ENCODE data around the gene TH. TPM values are rescaled to one million over a fixed set of nuclear protein-coding genes. Genes with fewer than 3 reads are reported as not detected.

TH gene
- total RNA-seq, 1 donor = not detected

DNA sequence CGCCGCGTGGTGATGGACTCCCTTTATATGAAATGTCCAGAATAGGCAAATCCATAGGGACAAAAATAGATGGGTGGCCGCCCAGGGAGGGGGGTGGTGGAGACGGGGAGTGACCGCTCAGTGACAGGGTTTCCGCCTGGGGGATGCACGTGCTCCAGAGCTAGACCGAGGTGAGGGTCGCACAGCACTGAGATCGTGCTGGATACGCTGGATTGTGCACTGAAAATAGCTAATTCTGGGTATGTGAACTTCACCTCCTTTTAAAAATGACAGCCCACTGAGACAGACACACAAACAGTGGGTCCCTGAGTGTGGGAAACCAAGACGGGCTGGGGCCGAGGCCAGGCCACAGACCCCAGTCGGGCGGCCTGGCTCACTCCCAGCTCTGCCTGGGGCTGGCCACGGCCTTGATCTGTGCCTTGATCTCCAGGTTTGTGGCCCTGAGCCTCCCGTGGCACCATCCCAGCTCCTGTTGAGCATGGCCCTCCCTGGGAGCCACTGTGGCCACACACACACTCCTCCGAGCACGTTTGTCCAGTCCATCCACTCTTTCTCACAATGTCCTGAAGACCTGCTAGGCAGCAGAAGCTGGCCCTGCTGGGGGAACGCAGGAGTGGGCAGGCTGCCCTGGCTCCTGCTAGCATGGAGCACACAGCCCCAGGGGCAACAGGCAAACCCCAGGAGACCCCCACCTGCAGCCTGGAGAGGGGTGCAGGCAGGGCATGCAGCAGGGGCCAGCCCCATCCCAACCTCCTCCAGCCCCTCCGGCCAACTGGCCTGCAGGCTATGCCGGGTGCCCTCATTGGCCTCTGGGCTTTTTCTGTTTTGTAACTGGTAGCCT, 41.0 kb upstream of the TH start:
- H3K4me3 ChIP-seq (ENCODE audit: low read depth, low read length) = no peak overlapping the region
- DNase-seq (ENCODE audit: low read depth) = no peak
- TF ChIP-seq, protein P1, sequence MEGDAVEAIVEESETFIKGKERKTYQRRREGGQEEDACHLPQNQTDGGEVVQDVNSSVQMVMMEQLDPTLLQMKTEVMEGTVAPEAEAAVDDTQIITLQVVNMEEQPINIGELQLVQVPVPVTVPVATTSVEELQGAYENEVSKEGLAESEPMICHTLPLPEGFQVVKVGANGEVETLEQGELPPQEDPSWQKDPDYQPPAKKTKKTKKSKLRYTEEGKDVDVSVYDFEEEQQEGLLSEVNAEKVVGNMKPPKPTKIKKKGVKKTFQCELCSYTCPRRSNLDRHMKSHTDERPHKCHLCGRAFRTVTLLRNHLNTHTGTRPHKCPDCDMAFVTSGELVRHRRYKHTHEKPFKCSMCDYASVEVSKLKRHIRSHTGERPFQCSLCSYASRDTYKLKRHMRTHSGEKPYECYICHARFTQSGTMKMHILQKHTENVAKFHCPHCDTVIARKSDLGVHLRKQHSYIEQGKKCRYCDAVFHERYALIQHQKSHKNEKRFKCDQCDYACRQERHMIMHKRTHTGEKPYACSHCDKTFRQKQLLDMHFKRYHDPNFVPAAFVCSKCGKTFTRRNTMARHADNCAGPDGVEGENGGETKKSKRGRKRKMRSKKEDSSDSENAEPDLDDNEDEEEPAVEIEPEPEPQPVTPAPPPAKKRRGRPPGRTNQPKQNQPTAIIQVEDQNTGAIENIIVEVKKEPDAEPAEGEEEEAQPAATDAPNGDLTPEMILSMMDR (IDR thresholded peaks at IDR 0.05; ENCODE audit: insufficient read depth, low read depth, low read length) = no peak

DNA sequence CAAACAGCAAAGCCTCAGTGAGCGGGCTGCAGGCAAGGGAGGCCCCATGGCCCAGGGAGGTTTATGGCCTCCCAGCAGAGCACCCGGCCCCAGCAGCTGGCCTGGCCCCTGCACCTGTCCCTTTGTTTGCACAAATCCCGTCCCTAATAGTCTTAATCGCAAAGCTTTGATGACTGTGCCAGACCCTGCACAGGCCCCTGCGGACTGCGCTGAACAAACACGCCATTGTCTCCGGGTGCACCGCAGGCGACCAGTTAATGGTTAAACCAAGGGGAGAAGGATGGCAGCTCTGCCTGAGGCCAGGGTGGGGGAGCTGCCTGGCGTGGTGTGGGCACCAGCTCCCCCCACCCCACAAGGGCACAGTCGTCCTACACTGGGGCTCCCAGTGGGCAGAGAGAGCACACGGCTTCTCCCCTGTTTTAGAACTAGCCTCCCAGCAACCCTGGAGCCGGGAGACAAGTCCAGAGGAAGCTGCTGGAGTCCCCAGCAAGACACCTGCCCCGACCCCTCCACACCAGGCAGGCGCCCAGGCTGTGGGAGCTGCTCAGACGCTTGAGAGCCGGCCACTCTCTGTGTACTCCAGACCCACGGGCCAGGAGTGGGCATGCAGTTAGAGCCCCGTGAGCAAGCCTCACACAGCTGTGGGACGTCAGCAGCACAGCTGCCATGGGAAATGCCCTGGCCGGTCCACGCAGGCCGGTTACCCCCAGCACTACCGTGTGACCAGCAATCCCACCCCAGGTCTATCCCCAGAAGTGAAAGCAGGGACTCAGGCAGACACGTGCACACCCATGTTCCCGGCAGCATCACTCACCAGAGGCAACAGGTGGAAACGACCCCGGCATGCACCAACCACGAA, 39.7 kb upstream of the TH start:
- TF ChIP-seq, protein P1 (IDR thresholded peaks at IDR 0.05; ENCODE audit: insufficient read depth, low read depth, low read length) = no peak
- no peak for DNase-seq (ENCODE audit: low read depth)
- H3K4me3 ChIP-seq (ENCODE audit: low read depth, low read length) = no peak overlapping the region

DNA sequence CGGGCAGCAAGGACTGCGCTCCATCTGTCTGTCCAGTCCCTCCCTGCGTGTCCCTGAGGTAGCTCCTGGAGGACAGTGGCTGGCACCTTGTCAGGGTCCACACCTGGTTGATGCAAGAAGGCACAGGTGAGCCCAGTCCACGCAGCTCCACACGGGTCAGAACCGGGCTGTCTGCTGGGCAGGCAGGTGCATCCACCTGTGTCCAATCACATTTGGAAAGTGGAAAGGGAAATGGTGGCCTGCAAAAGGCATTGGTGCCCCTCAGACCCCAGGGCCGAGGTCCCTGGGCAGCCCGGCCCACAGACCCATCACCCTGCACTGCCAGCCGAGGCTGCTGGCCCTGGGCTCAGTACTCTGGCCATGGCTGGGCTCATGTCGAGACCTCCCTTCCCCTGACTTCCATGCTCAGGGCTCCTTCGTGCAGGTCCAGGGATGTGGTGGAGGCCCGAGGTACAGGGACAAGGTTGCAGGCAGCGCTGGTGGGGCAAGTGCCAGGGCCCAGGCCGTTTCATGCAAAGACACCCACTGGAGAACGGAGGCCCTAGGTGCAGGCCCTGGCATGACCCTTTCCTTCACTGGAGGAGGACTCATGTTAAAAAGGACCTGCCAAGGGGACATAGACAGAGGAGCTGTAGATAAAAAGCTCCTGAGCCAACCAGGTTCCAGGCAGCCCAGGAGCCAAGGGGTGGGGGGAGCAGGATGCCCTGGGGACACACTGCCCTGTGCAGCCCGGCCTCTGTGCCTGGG, 38.9 kb upstream of the TH start:
- DNase-seq (ENCODE audit: low read depth) = no peak
- H3K4me3 ChIP-seq (ENCODE audit: low read depth, low read length) = no peak overlapping the region
- TF ChIP-seq, protein P1 (IDR thresholded peaks at IDR 0.05; ENCODE audit: insufficient read depth, low read depth, low read length) = no peak

DNA sequence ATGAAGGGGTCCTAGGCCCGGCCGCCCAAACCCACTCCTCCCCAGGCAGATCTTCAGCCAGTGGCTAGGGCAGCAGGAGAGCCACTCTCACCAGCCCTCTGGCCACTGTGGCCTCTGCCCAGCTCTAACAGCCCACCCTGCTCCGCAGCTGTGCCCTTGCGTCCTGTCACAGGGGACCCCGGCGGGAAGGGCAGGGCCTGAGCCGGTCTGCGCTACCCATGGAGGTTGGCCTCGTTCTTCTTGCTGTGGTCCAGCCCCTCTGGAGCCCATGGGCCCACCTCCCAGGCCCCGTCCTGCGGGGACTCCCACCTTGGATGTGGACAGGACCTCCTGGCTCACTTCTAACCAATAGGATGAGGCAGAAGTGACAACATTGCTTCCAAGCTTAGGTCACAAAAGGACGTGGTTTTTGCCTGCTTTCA, 38.3 kb upstream of the TH start:
- H3K4me3 ChIP-seq (ENCODE audit: low read depth, low read length) = no peak overlapping the region
- TF ChIP-seq, protein P1 (IDR thresholded peaks at IDR 0.05; ENCODE audit: insufficient read depth, low read depth, low read length) = no peak
- DNase-seq (ENCODE audit: low read depth) = no peak

DNA sequence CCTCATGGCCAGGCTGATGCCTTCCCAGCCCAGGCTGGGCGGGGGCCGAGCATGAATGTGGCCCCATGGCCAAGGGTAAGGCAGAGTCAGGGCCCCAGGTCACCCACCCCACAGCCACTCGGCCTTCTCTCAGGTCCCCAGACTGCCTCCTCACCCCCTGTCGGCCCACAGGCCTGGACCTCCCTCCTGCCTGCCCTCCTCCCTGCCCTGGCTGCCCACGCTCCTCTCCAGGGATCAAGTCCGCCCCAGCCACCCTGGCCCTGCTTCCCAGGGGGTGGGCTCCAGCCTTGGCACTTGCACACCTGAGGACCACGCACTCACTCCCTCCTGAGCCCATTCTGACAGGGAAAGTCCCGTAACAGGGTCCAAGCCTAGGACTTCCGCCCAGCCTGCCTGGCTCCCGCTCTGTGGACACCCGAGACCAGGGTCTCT, 37.8 kb upstream of the TH start:
- no peak overlapping the region for H3K4me3 ChIP-seq (ENCODE audit: low read depth, low read length)
- DNase-seq (ENCODE audit: low read depth) = no peak
- TF ChIP-seq, protein P1 (IDR thresholded peaks at IDR 0.05; ENCODE audit: insufficient read depth, low read depth, low read length) = no peak

DNA sequence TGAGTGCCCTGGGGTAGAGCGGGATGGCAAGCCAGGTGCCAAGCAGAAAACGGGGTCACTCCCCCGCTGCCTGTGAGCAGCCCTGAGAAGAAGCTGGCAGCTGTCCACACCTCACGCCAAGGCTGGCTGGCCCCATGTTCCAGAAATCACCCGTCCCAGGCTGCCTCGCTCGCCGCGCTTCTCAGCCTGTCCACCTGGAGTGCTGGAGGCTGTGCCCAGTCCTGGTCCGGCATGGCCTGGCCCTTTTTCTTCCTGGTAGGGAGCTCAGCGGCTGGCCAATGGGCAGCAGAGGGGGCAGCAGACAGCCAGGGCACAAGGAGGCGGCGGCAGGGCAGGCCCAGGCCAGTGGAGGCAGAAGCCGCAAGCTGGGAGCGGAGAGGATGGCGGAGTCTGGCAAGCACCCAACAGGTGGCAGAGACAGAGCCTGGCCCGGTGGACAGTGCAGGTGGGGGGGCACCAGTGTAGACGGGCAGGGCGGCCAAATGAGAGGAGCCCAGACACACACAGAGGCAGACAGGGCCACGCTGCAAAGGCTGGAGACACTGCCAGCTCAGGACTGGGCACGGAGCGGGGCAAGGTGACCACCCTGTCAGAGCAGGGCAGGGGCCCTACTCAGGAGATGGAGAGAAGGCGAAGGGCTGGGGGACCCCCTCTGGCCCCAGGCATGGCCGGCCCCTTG, 37.2 kb upstream of the TH start:
- TF ChIP-seq, protein P1 (IDR thresholded peaks at IDR 0.05; ENCODE audit: insufficient read depth, low read depth, low read length) = no peak
- no peak for DNase-seq (ENCODE audit: low read depth)

More for the DNA sequence above, 37.2 kb upstream of the TH start:
- H3K4me3 ChIP-seq (ENCODE audit: low read depth, low read length) = no peak overlapping the region

Measured in fibroblast of villous mesenchyme (primary cell).